ENCODE data around the gene CORO2B.

Gene CORO2B

DNA sequence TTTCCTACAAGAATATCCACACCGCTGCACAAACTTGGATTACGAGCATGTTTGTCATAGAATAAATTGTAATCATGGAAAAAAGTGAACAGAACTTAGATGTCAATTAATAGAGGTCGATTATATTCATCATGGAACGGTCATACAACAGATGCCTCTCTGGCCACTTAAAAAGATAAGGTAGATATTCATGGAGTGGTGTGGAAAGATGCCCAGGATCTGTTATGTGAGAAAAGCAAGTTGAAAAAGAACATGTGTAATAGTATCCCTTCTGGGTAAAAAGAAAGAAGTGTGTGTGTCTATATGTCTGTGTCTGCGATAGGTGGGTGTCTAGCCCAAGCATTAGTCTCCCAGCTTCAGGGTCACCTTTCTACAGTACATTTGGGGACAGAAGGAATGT lies 128.6 kb downstream of the CORO2B start:
- FAIRE-seq: no peak

- FAIRE-seq: no peak
Observed at GRCh38 chr15:68709876-68710275, 131.1 kb downstream of the CORO2B start.

- no peak for FAIRE-seq
Observed at GRCh38 chr15:68710536-68710935, 131.7 kb downstream of the CORO2B start.

DNA sequence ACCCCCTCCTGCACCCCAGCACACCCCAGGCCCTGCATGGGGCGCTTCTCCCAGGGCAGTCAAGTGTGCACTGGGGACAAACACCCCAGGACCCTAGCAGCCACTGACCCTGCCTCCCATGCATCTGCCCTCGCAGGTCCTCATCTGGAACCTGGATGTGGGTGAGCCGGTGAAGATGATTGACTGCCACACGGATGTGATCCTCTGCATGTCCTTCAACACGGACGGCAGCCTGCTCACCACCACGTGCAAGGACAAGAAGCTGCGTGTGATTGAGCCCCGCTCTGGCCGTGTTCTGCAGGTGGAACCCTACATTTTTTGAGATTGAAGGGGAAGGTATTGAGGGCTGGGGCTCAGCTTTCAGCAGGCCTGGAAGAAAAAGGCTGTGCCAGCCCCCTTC lies 132.6 kb downstream of the CORO2B start:
- FAIRE-seq: no peak

DNA sequence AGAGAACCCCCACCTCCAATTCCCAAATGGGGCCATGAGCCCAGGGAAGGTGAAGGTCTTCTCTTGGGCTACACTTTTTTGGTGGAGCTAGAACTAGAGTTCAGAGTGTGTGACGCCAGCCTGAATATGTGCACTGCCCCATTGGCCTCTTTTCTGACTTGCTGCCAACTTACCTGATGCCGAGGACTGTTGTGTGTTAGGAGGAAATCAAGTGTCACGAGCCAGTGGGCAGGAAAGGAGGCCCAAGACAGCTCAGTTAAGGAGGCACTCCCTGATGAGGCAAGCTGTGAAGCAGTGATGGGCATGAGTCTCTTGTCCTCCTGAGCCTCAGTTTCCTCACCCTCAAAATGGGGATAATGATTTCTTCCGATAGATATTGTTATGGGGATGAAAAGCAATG lies 134.1 kb downstream of the CORO2B start:
- FAIRE-seq: no peak

GRCh38 chr15:68713874-68714273 lies 135.1 kb downstream of the CORO2B start:
- no peak for FAIRE-seq

DNA sequence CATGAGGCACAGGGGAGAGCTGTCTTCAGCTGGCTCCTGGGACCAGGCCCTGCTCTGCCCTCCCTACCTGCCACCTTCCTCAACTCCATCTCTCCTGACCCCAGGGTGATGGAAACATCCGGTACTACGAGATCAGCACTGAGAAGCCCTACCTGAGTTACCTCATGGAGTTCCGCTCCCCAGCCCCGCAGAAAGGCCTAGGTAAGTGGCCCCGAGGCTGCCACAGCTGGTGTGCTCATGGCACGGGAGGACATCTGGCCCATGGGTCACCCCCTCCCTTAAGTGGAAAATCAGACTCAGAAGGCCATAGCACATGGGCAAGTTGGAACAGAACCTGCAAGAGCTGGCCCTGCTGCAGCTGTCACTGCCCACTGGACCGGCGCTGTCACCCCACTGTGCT lies 136.3 kb downstream of the CORO2B start:
- no peak for FAIRE-seq

- no peak for FAIRE-seq
Observed at GRCh38 chr15:68717951-68718350, 139.2 kb downstream of the CORO2B start.

GRCh38 chr15:68718468-68718867 lies 139.7 kb downstream of the CORO2B start:
- no peak for FAIRE-seq

- no peak for FAIRE-seq
Observed at GRCh38 chr15:68719051-68719450, 140.3 kb downstream of the CORO2B start.

DNA sequence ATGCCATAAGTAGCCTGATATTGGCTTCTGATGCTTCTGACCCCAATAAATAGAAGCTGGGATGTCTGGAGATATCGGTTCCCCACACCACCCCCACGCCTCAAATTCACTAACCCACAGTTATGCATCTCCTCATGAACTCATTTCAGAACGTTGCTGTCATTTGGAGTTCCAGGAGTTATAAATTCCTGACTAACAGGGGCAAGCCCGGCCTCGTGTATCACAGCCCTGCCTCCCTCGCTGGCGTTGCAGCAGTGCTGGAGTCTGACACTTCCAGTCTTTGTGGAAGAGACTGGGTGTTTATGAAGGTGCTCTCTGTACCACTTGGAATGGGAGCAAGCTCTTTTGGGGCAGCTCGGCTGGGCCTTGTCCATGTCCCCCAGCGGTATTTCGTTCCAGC lies 140.9 kb downstream of the CORO2B start:
- no peak for FAIRE-seq

GRCh38 chr15:68721886-68722285 lies 143.1 kb downstream of the CORO2B start:
- no peak for FAIRE-seq

DNA sequence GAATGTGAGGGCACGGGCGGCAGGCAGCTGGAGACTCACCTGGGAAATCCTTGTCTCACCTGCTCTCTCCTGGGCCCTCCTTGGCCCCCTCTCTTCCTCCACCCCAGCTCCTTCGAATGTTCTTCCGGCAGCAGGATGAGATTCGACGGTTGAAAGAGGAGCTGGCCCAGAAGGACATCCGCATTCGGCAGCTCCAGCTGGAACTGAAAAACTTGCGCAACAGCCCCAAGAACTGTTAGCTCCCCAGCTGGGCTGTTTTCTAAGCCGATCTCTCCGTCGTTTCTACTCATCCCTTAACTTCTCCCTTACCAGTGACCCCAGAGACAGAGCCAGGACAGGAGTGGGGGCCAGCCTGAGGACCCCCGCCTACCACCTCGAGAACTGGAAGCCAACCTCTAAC lies 146.9 kb downstream of the CORO2B start:
- no peak for FAIRE-seq

- FAIRE-seq: no peak
Observed at GRCh38 chr15:68726246-68726645, 147.5 kb downstream of the CORO2B start.

- FAIRE-seq: no peak
Observed at GRCh38 chr15:68729789-68730411, 151.1 kb downstream of the CORO2B start.

GRCh38 chr15:68730471-68730919 lies 151.7 kb downstream of the CORO2B start:
- FAIRE-seq: no peak

GRCh38 chr15:68730976-68731897 lies 152.4 kb downstream of the CORO2B start:
- no peak for FAIRE-seq

DNA sequence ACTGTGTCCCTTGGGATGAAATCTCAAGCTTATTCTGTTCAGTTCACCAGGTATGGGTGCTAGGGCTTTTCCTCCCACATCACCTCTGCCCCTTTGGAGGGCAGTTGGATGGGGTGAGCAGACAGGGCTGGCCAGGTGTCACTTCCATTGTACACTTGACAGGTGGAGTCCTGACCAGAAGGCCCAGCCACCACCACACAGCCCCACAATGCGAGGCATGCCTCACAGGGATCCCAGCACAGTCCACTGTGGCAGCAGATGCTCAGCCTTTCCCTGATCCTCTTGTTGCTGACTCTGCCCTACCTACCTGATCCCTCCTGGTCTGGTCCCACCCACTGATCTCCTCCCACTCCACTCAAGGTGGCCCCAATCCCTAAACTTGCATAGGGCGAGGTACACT lies 153.7 kb downstream of the CORO2B start:
- FAIRE-seq: no peak

DNA sequence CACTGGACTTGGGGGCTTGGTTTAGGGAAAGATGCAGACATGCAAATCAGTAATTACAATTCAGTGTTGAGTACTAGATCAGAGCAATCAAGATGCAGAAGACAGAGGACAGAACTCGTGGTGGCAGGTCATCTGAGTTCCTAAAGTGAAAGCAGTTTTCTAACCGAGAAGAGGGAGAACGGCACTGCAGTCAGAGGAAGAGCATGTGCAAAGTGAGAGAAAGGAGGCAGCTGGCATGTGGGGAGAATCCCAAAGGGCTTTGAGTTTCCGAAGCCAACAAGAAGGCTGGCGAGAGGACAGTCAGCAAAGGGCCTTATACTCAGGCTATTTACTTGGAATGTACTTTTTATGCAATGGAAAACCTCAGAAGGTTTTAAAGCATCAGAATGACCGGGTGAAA lies 154.9 kb downstream of the CORO2B start:
- no peak for FAIRE-seq

DNA sequence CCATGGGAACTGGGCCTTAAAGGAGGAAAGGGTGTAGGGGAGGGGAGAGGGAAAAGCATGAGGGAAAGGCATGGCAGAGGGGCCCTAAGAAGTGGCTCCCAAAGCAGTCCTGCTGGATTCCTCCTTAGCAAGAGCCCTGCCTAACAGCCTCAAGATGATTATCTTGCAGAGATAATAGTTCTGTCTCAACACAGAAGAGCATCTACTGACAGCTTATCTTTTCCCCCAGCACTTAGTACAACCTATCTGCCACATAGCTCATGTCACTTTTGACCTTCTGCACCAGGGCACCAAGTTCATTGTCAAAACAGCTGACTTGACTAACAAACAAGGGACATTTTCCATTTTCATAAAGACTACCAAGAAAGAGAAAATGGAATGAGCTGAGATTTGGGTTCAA lies 155.6 kb downstream of the CORO2B start:
- no peak for FAIRE-seq

GRCh38 chr15:68734881-68735280 lies 156.1 kb downstream of the CORO2B start:
- no peak for FAIRE-seq

GRCh38 chr15:68735610-68736009 lies 156.8 kb downstream of the CORO2B start:
- no peak for FAIRE-seq

GRCh38 chr15:68739390-68740080 lies 160.7 kb downstream of the CORO2B start:
- FAIRE-seq: no peak

- FAIRE-seq: no peak
Observed at GRCh38 chr15:68743256-68743655, 164.5 kb downstream of the CORO2B start.

All from TTC549 (cell line).